ENCODE results near the gene HAGH. TPM values are rescaled to one million over a fixed set of nuclear protein-coding genes. Genes with fewer than 3 reads are reported as not detected.

Gene HAGH
- total RNA-seq, 1 donor from 2014 or later = 71.8 TPM

- H3K4me3 ChIP-seq = no peak overlapping the region
- no peak for ATAC-seq
- peaks cover 51% of the 10 kb centered on the region for H3K36me3 ChIP-seq
- DNase-seq = no peak
- H3K9me3 ChIP-seq = no peaks in the 10 kb centered on the region
- TF ChIP-seq, protein P1, sequence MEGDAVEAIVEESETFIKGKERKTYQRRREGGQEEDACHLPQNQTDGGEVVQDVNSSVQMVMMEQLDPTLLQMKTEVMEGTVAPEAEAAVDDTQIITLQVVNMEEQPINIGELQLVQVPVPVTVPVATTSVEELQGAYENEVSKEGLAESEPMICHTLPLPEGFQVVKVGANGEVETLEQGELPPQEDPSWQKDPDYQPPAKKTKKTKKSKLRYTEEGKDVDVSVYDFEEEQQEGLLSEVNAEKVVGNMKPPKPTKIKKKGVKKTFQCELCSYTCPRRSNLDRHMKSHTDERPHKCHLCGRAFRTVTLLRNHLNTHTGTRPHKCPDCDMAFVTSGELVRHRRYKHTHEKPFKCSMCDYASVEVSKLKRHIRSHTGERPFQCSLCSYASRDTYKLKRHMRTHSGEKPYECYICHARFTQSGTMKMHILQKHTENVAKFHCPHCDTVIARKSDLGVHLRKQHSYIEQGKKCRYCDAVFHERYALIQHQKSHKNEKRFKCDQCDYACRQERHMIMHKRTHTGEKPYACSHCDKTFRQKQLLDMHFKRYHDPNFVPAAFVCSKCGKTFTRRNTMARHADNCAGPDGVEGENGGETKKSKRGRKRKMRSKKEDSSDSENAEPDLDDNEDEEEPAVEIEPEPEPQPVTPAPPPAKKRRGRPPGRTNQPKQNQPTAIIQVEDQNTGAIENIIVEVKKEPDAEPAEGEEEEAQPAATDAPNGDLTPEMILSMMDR (IDR thresholded peaks at IDR 0.05) = no peak
- no peaks in the 10 kb centered on the region for H3K27me3 ChIP-seq
- intact Hi-C loops (cut with DNase I) = no loop called here
- H3K27ac ChIP-seq = no peak overlapping the region
- H3K4me1 ChIP-seq = peaks cover 12% of the 10 kb centered on the region
Observed at GRCh38 chr16:1815461-1815860, 11.2 kb downstream of the HAGH start.

DNA sequence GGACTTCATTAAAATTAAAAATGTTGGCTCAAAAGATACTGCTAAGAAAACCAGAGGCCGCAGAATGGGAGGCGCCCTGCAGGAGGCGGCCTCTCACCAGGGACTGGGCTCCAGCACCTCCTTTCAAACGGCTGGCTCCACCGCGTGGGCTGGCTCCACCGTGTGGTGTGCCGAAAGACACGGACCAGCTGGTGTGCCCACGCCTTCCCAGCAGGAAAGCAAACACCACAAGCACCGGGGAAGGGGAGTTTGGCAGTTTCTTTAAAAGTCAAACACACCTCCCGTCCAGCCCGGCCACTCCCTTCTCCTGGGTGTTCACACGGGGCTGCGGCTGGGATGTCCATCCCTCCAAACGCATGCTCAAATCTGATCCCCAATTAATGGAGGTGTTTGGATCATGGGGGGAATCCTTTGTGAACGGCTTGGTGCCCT is 13.9 kb downstream of the HAGH start:
- H3K4me3 ChIP-seq = no peak overlapping the region
- TF ChIP-seq, protein P1 (IDR thresholded peaks at IDR 0.05) = peak; percentile 55
- ATAC-seq (peak; percentile 96), DNase-seq (peak; percentile 92)
- no peaks in the 10 kb centered on the region for H3K27me3 ChIP-seq
- no peaks in the 10 kb centered on the region for H3K9me3 ChIP-seq
- peaks cover 12% of the 10 kb centered on the region for H3K4me1 ChIP-seq
- peaks cover 52% of the 10 kb centered on the region for H3K36me3 ChIP-seq
- H3K27ac ChIP-seq = no peak overlapping the region
- intact Hi-C loops (cut with DNase I) = no loop called here

DNA sequence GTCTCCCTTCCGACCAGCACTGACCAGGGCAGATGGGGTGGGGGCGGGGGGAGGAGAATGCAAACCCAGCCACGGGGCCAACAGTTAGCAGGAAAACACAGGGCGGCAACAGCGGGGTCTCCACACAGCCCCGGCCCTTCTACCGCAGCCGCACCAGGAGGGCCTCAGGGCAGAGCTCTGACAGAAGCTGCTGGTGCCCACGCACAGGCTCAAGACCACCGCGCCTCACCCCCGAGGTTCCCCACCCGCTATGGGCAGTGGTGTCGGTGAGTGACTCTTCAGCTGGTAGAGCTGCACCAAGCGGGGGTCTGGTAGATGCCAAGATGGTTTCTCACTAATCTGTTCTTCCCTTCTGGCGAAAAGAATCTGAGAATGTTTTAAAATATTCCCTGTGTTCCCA is 16.1 kb downstream of the HAGH start:
- TF ChIP-seq, protein P1 (IDR thresholded peaks at IDR 0.05) = no peak
- intact Hi-C loops (cut with DNase I) = no loop called here
- no peaks in the 10 kb centered on the region for H3K27me3 ChIP-seq
- no peak for DNase-seq
- no peak overlapping the region for H3K27ac ChIP-seq
- H3K9me3 ChIP-seq = no peaks in the 10 kb centered on the region
- ATAC-seq = no peak
- H3K36me3 ChIP-seq = peaks cover 45% of the 10 kb centered on the region
- peaks cover 12% of the 10 kb centered on the region for H3K4me1 ChIP-seq
- no peak overlapping the region for H3K4me3 ChIP-seq

DNA sequence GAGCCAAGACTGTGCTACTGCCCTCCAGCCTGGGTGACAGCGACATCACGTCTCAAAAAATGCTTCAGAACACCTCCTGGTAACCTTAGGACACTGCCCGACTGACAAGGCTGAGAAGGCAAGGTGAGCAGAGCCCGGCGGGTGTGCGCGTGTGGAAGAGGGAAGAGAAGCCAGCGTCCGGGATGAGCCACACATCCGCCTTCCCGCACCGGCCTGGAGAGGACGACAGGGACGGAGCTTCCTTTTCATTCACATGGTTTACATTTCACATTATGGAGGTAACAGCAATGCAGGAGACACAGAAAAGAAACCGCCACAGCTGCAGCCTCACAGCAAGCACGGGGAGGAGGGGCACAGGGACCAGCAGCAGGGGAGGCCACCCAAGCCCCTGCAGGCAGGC is 16.5 kb downstream of the HAGH start:
- DNase-seq (no peak), ATAC-seq (no peak)
- peaks cover 12% of the 10 kb centered on the region for H3K4me1 ChIP-seq
- intact Hi-C loops (cut with DNase I) = no loop called here
- no peak overlapping the region for H3K4me3 ChIP-seq
- no peaks in the 10 kb centered on the region for H3K27me3 ChIP-seq
- peaks cover 41% of the 10 kb centered on the region for H3K36me3 ChIP-seq
- no peak overlapping the region for H3K27ac ChIP-seq
- no peaks in the 10 kb centered on the region for H3K9me3 ChIP-seq
- TF ChIP-seq, protein P1 (IDR thresholded peaks at IDR 0.05) = no peak

GRCh38 chr16:1809281-1809801 is 17.3 kb downstream of the HAGH start:
- intact Hi-C loops (cut with DNase I) = no loop called here
- Histone ChIP-seq H3K4me1 (peaks cover 12% of the 10 kb centered on the region), H3K27ac (no peak overlapping the region), H3K36me3 (peaks cover 40% of the 10 kb centered on the region), H3K9me3 (no peaks in the 10 kb centered on the region), H3K4me3 (no peak overlapping the region), H3K27me3 (no peaks in the 10 kb centered on the region)
- DNase-seq (no peak), ATAC-seq (no peak)
- TF ChIP-seq, protein P1 (IDR thresholded peaks at IDR 0.05) = no peak

GRCh38 chr16:1808691-1809090 is 17.9 kb downstream of the HAGH start:
- H3K4me1 ChIP-seq = peaks cover 12% of the 10 kb centered on the region
- H3K36me3 ChIP-seq = peaks cover 36% of the 10 kb centered on the region
- H3K9me3 ChIP-seq = no peaks in the 10 kb centered on the region
- intact Hi-C loops (cut with DNase I) = no loop called here
- H3K4me3 ChIP-seq = no peak overlapping the region
- ATAC-seq (no peak), DNase-seq (no peak)
- no peaks in the 10 kb centered on the region for H3K27me3 ChIP-seq
- TF ChIP-seq, protein P1 (IDR thresholded peaks at IDR 0.05) = no peak
- H3K27ac ChIP-seq = no peak overlapping the region

Data from upper lobe of right lung (tissue), 1 donor.